Activated CD4-positive, alpha-beta memory T cell treated with anti-CD3 and anti-CD28 coated beads for 36 hours (primary cell): ENCODE measurements around the gene LMNA. TPM values are rescaled to one million over a fixed set of nuclear protein-coding genes. Genes with fewer than 3 reads are reported as not detected.
"Not testable (repeated sequence)": the region's sequence is repeated elsewhere in the genome, so short reads cannot be mapped to it uniquely, and the experiment has no call there.

Experiments
- CTCF ChIA-PET: fragments of 350-600 bp; sonication (Branson Sonifier 250); formaldehyde crosslinking; loops from one replicate; lab custom pipeline; 2021; ENCODE audit warnings: antibody characterized with exemption, inconsistent platforms; lab: Charles Lee
- POLR2A ChIA-PET: fragments of 350-600 bp; sonication (Branson Sonifier 250); formaldehyde crosslinking; loops from one replicate; lab custom pipeline; 2021; ENCODE audit warnings: antibody characterized with exemption; lab: Charles Lee
- DNase-seq: peaks from one replicate; pipeline ENCODE4 v3.0.0-alpha.2; 2020
- H3K27ac Mint-ChIP-seq: one replicate; pipeline ENCODE4 v1.8.0; 2021; ENCODE audit warnings: mixed read lengths
- H3K27me3 Mint-ChIP-seq: one replicate; pipeline ENCODE4 v1.8.0; 2021; ENCODE audit warnings: mixed read lengths
- H3K36me3 Mint-ChIP-seq: one replicate; pipeline ENCODE4 v1.8.0; 2021; ENCODE audit warnings: mixed read lengths
- H3K4me1 Mint-ChIP-seq: one replicate; pipeline ENCODE4 v1.8.0; 2021; ENCODE audit warnings: low read depth, mixed read lengths
- H3K4me3 Mint-ChIP-seq: one replicate; pipeline ENCODE4 v1.8.0; 2021; ENCODE audit warnings: mild to moderate bottlenecking, mixed read lengths
- H3K9me3 Mint-ChIP-seq: one replicate; pipeline ENCODE4 v1.8.0; 2021; ENCODE audit warnings: mixed read lengths
- intact Hi-C: fragments of 100-400 bp; cut with micrococcal nuclease; formaldehyde crosslinking; loops from one replicate; pipeline ENCODE4 v1.15.1; 2023
- total RNA-seq, 2 experiments: library from RNA; stranded (reverse); gene quantifications; one replicate each; pipeline ENCODE4 v1.2.3, GENCODE V29; 2021

Gene LMNA
- total RNA-seq, 2 experiments from 2014 or later: 210 to 211 TPM

DNA sequence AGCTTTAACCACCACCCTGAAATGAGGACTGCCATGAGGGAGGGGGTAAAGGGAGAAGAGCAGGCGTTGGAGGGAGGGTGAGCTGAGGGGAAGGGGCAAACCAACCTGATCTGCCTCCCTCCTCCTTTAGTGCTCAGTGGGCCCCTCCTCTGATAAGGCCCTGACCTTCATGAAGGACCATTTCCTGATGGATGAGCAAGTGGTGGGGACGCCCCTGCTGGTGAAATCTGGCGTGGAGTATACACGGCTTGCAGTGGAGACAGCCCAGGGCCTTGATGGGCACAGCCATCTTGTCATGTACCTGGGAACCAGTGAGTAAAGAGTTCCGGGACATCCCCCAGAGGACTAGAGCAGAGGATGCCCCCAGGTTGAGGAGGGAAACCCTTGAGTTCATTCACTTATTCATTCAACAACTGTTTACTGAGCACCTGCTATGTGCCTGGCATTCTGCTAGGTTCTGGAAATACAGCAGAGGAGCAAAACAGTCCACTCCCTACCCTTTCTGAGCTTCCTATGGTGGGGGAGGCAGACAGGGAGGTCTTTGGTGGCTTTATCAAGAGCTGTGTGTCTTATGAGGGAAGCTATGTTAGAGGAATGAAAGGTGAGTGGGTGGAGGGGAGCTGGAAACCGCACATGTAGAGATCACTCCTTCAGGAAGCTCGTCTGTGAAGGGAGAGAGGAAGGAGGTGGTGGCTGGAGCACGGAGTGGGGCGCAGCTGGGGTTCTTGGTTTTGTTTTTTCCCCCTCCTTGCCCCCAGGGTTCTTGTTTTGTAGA lies 58.4 kb downstream of the LMNA start:
- DNase-seq: peak; percentile 31
- Mint-ChIP-seq H3K4me3 (peak overlapping the region; percentile 10), H3K27me3 (peaks cover 1% of the 10 kb centered on the region), H3K9me3 (no peaks in the 10 kb centered on the region), H3K36me3 (peaks cover 29% of the 10 kb centered on the region), H3K4me1 (peaks cover 11% of the 10 kb centered on the region), H3K27ac (peak overlapping the region; percentile 48)
- intact Hi-C loops: no loop called here
- ChIA-PET POLR2A (interaction anchor here (0.8 to 1.5 kb wide), 2 partner anchors 9 to 14 kb away, joined by 3 read pairs; no protein-coding TSS in a partner anchor), CTCF (interaction anchor here (1.1 kb wide), 3 partner anchors 9 to 308 kb away, joined by 3 to 4 read pairs (median 3); no protein-coding TSS in a partner anchor)

DNA sequence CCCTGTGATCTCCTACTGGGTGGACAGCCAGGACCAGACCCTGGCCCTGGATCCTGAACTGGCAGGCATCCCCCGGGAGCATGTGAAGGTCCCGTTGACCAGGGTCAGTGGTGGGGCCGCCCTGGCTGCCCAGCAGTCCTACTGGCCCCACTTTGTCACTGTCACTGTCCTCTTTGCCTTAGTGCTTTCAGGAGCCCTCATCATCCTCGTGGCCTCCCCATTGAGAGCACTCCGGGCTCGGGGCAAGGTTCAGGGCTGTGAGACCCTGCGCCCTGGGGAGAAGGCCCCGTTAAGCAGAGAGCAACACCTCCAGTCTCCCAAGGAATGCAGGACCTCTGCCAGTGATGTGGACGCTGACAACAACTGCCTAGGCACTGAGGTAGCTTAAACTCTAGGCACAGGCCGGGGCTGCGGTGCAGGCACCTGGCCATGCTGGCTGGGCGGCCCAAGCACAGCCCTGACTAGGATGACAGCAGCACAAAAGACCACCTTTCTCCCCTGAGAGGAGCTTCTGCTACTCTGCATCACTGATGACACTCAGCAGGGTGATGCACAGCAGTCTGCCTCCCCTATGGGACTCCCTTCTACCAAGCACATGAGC lies 62.2 kb downstream of the LMNA start:
- Mint-ChIP-seq H3K4me3 (no peak overlapping the region), H3K9me3 (no peaks in the 10 kb centered on the region), H3K36me3 (peaks cover 30% of the 10 kb centered on the region), H3K27ac (no peak overlapping the region), H3K4me1 (peaks cover 21% of the 10 kb centered on the region), H3K27me3 (peaks cover 1% of the 10 kb centered on the region)
- DNase-seq: no peak
- POLR2A ChIA-PET: no interaction called here
- intact Hi-C loops: no loop called here
- CTCF ChIA-PET: no interaction called here

DNA sequence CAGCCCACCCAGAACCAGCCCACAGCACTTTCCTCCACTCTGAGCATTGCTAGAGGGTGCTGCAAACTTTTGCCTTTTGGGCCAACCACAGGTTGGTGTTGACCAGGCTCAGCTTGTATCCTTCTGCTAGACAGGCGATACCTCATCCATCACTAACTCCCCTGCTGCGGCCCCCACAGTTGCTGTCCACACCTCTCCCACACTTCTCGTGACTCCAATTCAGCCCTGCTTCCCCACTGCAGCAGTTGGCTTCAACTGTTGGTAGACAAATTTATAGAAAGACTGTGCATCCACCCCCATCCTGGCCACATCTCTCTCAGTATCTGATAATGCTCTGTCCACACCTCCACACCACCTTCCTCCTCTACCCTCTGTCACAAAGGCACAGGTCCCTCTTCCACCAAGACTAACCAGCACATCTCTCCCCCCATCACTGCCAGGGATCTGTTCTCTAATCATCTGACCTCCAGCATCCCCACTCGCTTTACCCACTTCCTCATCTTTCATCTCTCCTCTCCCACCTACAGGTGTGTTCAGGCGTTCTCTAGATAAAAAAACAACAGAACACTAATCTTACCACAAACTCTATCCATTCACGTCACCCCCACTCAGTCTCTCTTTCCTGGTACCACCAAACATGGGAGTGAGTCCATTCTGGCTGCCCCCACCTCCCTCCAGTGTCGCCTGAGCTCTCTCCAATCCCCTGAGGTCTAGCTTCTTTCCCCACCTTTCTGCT lies 63.6 kb downstream of the LMNA start:
- Mint-ChIP-seq H3K27ac (peak overlapping the region; percentile 12), H3K4me3 (no peak overlapping the region), H3K27me3 (peaks cover 1% of the 10 kb centered on the region), H3K36me3 (peaks cover 25% of the 10 kb centered on the region), H3K9me3 (no peaks in the 10 kb centered on the region), H3K4me1 (peaks cover 17% of the 10 kb centered on the region)
- POLR2A ChIA-PET: no interaction called here
- intact Hi-C loops: no loop called here
- DNase-seq: peak; percentile 10
- CTCF ChIA-PET: no interaction called here

DNA sequence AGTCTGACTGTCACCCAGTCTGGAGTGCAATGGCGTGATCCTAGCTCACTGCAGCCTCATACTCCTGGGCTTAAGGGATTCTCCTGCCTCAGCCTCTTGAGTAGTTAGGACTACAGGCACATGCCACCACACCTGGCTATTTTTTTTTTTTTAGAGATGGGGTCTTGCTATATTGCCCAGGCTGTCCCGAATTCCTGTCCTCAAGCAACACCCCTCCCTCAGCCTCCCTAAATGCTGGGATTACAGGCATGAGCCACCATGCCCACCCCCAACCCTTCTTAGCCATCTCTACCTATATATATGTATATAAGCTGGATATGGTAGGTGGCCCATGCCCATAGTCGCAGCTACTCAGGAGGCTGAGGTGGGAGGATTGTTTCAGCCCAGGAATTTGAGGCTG lies 66.0 kb downstream of the LMNA start:
- ChIA-PET CTCF (no interaction called here), POLR2A (no interaction called here)
- Mint-ChIP-seq H3K27me3 (no peaks in the 10 kb centered on the region), H3K36me3 (peaks cover 7% of the 10 kb centered on the region), H3K9me3 (no peaks in the 10 kb centered on the region), H3K4me1 (peaks cover 11% of the 10 kb centered on the region), H3K4me3 (no peak overlapping the region), H3K27ac (no peak overlapping the region)
- intact Hi-C loops: no loop called here
- DNase-seq: no peak

DNA sequence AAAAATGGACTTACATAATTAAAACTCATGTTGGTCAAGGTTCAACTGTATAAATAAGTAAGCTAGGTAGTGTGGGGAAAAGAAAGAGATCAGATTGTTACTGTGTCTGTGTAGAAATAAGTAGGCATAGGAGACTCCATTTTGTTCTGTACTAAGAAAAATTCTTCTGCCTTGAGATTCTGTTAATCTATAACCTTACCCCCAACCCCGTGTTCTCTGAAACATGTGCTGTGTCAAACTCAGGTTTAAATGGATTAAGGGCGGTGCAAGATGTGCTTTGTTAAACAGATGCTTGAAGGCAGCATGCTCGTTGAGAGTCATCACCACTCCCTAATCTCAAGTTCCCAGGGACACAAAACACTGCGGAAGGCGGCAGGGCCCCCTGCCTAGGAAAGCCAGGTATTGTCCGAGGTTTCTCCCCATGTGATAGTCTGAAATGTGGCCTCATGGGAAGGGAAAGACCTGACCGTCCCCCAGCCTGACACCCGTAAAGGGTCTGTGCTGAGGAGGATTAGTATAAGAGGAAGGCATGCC lies 66.9 kb downstream of the LMNA start:
- H3K9me3 Mint-ChIP-seq, H3K36me3 Mint-ChIP-seq, H3K27ac Mint-ChIP-seq, intact Hi-C loops, H3K4me3 Mint-ChIP-seq, DNase-seq, H3K27me3 Mint-ChIP-seq: not testable (repeated sequence)
- ChIA-PET POLR2A (interaction anchor here (0.6 to 0.7 kb wide), 3 partner anchors 16 to 1762 kb away, joined by 4 read pairs; no protein-coding TSS in a partner anchor), CTCF (interaction anchor here (0.6 kb wide), 1 partner anchor 1517 kb away, joined by 6 read pairs; no protein-coding TSS in a partner anchor)
- peaks cover 11% of the 10 kb centered on the region for H3K4me1 Mint-ChIP-seq

DNA sequence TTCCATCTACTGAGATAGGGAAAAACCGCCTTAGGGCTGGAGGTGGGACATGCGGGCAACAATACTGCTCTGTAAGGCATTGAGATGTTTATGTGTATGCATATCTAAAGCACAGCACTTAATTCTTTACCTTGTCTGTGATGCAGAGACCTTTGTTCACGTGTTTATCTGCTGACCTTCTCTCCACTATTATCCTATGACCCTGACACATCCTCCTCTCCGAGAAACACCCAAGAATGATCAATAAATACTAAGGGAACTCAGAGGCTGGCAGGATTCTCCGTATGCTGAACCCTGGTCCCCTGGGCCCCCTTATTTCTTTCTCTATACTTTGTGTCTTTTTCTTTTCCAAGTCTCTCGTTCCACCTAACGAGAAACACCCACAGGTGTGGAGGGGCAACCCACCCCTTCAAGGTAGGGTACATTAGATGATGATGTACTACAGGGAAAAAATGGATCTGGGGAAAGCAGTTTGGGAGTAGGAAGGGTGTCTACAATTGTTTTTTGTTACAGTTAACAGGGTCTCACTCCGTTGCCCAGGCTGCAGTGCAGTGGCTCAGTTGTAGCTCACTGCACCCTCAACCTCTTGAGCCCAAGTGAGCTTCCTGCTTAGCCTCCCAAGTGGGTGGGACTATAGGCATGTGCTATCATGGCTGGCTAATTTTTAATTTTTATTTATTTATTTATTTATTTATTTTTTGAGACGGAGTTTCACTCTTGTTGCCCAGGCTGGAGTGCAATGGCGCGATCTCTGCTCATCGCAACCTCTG lies 67.7 kb downstream of the LMNA start:
- H3K4me3 Mint-ChIP-seq, H3K27me3 Mint-ChIP-seq, H3K27ac Mint-ChIP-seq, intact Hi-C loops, DNase-seq, CTCF ChIA-PET, H3K36me3 Mint-ChIP-seq, H3K9me3 Mint-ChIP-seq, POLR2A ChIA-PET: not testable (repeated sequence)
- H3K4me1 Mint-ChIP-seq: peaks cover 11% of the 10 kb centered on the region

DNA sequence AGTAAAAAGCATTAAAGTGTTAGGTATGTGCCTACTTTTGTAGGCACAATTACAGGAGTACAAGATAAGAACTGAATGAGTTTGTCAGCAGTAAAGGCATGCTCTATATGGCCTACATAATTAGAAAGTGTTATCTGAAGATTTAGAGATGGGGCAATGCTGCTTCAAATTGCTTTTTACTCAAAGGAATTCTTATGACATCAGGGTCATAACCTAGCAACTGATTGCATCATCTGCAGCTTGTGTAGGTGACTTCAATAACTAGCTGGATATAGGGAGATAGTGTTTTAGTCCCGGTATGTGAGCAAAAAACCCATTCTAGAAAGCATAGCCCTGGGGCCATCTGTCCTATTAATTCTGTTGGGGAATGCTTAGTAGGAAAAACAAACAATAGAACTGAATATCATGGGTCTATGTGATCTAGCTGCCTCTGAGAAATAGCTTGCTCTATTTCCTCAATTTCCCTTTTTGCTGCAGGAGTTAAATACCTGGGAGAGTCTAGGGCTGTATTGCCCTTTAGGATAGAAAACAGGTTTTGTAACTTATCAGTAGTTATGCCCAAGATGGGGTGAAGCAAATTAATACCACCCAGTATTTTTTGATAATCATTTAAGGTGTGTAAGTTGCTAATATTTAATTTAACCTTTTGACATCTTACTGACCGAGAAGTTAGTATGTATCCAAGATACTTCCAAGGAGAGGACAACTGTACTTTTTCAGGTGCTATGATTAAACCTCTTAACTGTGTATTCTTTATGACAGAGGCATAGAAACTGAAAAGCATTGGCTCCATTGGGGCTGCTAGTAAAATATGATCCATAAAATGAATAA lies 72.1 kb downstream of the LMNA start:
- H3K27ac Mint-ChIP-seq, intact Hi-C loops, H3K27me3 Mint-ChIP-seq, POLR2A ChIA-PET, CTCF ChIA-PET, H3K4me3 Mint-ChIP-seq, H3K36me3 Mint-ChIP-seq, H3K4me1 Mint-ChIP-seq, DNase-seq: not testable (repeated sequence)
- peaks cover 10% of the 10 kb centered on the region for H3K9me3 Mint-ChIP-seq

Other genes starting within 250 kb of the LMNA start
- 10 to 100 TPM; 19.1 to 21.1 TPM for gene RIT1, start 203.4 kb upstream of the LMNA start, total RNA-seq
- gene KHDC4, start 180.3 kb upstream of the LMNA start, total RNA-seq: 10 to 100 TPM; 66.1 to 70.2 TPM
- gene RXFP4, start 173.1 kb upstream of the LMNA start, total RNA-seq: not detected
- gene ARHGEF2, start 136.2 kb upstream of the LMNA start, total RNA-seq: 100 to 1,000 TPM; 165 to 174 TPM
- gene SSR2, start 93.8 kb upstream of the LMNA start, total RNA-seq: 100 to 1,000 TPM; 171 to 175 TPM
- 10 to 100 TPM; 32.7 to 32.9 TPM for gene UBQLN4, start 60.9 kb upstream of the LMNA start, total RNA-seq
- 10 to 100 TPM; 61.4 to 65.1 TPM for gene LAMTOR2, start 59.9 kb upstream of the LMNA start, total RNA-seq
- under 1 TPM; 0.52 to 0.56 TPM for gene RAB25, start 53.6 kb upstream of the LMNA start, total RNA-seq
- under 1 TPM; 0.43 to 0.51 TPM for gene MEX3A, start 32.2 kb upstream of the LMNA start, total RNA-seq
- gene SEMA4A, start 38.9 kb downstream of the LMNA start, total RNA-seq: 10 to 100 TPM; 68.2 to 75.1 TPM
- 10 to 100 TPM; 61.3 to 62.2 TPM for gene SLC25A44, start 79.4 kb downstream of the LMNA start, total RNA-seq
- 100 to 1,000 TPM in 1 of 2 experiments, 10 to 100 TPM in 1; 99.5 to 105 TPM for gene PMF1, start 98.3 kb downstream of the LMNA start, total RNA-seq
- gene BGLAP, start 127.5 kb downstream of the LMNA start, total RNA-seq: 1 to 10 TPM in 1 of 2 experiments, under 1 TPM in 1; 0.90 to 2.3 TPM
- gene PAQR6, start 133.3 kb downstream of the LMNA start, total RNA-seq: 1 to 10 TPM; 3.9 to 4.0 TPM
- 10 to 100 TPM; 65.1 to 68.0 TPM for gene SMG5, start 168.1 kb downstream of the LMNA start, total RNA-seq
- gene TMEM79, start 169.6 kb downstream of the LMNA start, total RNA-seq: 1 to 10 TPM; 6.8 to 9.1 TPM
- gene GLMP, start 181.0 kb downstream of the LMNA start, total RNA-seq: 10 to 100 TPM; 13.0 to 14.8 TPM
- not detected for gene VHLL, start 184.6 kb downstream of the LMNA start, total RNA-seq
- gene CCT3, start 223.6 kb downstream of the LMNA start, total RNA-seq: 100 to 1,000 TPM; 344 to 356 TPM
- not detected for gene TSACC, start 223.8 kb downstream of the LMNA start, total RNA-seq